TTC549 (cell line): ENCODE measurements around the gene TNIP1.

Experiments
- FAIRE-seq: peaks from 2 replicates; lab custom pipeline; 2012; peaks lifted over from hg19 to GRCh38; lab: Jason Lieb, UNC

The TNIP1 gene

DNA sequence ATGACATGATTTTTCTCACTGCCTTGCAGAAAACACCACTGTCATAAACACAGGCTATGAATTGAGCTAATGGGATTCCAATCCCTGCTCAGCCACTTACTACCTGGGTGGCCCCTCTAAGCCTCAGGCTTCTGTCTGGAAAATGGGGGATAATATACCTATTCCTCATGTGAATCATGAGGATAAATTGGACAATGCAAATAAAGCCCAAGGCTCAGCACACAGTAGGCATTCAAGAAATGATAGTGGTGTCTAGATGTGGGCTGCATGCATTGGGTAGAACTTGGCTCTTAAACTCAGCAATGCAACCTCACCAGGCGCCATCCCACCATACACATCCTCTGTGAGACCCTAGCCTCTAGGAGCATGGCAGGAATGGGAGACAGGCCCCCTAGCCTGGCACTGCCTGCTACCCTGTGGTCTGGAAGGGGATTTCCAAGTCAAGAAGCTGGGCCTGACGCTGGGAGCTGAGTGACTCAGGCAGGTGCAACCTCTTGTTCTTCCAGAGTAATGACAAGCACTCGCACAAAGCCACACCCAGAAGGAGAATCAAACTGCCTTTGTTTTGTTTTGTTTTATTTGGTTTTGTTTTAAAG, 2.3 kb upstream of the TNIP1 start:
- FAIRE-seq: no peak

DNA sequence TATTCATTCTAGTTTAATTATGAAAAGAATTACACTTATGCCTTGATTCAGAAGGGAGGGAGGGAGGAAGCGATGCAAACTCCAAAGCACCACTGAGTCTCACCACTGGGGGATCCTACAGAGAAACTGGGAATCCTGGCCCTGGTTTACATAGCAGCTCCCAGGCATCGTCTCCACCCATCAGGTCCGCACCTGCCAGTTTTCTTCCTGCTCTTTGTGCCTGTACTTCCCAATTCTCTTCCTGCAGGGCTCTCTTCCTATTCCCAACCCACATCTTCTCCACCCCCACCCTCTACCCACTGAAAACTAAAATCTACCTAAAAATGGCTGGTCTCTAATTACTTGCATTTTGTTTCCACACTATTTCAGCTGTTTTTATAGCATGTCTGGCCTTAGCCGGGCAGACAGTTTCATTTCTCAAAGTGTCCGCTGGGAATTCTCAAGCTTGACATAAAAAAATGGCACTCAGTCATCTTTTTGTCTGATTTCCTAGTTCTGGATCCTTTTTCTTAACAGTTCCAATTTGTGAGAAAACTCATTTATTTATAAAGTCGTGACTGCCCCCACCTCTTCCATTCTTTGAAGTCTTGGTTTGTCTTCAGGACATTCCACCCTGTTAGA, 1.6 kb upstream of the TNIP1 start:
- no peak for FAIRE-seq

DNA sequence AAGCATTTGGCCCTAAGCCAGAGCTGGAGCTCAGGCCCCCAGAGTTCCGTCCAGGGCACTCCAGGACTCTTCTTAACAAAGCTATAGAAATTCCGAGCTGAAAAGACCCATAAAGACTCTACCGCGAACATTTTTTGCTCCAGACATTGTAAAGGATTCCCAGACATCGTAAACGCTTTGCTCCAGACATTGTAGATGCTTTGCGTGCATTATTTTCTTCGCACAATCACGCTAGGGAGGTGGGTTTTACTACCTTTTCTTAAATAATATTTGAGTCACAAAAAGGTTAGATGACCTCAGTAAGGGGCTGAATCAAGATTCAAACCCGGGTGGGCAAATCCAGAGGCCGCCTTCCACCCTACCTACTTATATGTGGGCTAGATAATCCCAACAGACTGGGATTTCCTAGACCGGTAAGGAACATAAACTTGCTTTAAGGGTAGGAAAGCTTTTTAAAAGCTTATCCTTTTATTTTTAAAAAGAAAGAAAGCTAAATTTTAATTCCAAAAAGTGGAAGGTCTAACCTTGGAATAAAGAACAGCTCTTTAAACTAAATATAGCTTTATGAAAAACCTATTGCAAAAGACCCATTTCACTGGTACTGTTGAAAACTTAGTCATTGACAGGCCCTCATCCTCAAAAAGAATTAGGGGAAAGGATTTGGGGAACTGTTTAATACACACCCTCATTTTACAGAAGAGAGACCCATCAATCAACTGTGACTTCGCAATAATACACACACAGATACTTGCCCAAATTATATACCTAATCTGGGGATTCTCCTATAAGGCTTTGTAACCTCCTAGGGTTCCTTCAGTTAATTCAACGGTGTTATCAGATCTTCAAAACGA, 822 bp upstream of the TNIP1 start:
- FAIRE-seq: no peak

DNA sequence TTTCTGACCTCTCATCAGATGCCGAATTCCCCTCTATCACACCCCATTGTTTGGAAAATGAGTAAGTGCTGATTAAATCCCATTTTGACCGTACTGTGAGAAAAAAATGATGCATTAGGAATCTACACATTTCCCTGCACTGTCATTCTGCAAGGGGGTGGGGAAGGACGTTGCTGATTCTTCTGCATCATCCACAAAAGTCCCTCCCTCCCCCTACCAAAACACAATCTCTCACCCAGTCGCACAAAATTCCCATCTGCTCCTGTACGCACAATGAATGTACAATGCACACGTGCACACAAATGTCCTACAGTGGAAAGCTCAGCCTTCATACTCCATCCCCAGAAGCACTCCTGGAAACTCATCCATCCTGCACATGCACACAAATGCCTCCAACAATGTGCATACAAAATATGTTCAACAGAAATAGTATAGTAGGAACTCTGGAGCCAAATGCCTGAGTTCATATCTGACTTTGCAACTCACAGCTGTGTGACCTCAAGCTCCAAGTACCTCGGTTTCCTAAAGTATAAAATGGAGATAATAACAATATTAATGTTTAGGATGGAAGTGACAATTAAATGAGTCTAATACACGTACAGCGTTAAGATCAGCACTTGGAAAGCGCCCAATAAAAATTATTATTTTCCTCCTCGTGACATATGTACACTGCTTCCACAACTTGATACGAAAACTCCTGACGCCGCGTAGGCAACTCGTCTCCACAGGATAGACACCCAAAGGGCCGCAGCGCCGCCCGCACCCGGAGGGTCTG, 809 bp downstream of the TNIP1 start:
- no peak for FAIRE-seq

DNA sequence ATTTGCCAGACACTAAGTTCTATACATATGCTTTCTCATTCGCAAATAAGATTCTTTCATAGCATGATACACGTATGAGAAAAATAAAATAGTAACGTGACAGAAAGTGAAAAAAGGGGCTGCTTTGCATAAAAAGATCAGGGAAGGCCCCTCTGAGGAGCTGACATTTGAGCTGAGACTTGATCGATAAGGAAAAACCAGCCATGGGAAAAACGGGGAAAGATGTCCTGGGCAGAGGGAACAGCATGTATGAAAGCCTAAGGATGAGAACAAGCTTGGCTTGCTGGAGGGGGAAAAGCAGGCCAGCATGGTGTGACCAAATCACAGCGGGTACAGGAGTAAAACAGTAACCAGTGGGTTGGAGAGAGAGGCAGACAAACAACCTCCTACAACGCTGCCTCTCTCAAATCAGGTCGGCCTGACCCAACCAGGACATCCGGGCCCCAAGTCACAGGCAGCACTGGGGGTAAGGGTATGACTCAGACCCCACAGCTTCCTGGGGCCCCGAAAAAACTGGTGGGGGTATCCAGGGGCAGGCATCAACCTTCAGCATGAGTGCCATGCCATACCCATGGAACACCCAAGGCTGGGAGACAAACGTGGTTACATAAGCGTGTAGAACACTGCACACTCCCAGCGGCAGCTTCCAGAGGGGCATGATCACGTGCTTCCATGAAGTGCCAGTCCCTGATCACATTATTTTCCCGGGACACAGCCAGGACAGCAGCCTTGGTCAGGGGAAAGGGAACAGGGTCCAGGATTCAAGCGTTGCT, 2.2 kb downstream of the TNIP1 start:
- no peak for FAIRE-seq

DNA sequence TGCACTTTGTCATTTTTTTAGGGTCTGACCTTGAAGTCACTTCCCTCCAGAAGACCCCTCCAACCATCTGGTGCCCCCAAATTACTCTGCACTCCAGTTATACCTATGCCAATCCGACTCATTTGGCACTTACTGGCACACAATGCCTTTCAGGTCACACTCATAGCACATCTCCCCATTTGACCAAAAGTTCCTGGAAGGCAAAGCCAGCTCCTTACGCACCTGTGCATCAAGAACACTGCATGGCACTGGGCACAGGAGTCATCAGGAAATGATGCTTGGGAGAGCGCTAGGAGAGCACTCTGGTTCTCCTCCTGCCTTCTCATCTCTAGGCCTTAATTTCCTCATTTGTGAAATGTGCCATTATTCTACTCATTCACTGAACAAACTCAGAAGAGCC, 2.9 kb downstream of the TNIP1 start:
- FAIRE-seq: no peak

DNA sequence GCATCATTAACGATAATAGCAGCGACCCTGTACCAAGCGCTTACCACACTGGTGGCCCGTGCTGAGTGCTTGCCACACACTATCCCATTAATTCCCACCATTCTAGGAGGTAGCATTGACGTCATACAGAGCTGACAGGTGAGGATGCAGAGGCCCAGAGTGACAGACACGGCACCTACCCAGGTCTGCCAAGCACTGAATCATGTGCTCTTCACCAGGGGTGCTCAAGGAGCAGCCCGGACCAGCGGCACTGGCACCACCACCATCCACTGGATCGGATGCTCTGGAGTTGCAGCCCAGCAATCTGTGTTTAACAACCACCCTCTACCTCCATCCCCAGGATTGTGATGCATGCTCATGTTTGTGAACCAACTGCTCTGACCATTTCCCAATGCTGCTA, 3.4 kb downstream of the TNIP1 start:
- FAIRE-seq: no peak

DNA sequence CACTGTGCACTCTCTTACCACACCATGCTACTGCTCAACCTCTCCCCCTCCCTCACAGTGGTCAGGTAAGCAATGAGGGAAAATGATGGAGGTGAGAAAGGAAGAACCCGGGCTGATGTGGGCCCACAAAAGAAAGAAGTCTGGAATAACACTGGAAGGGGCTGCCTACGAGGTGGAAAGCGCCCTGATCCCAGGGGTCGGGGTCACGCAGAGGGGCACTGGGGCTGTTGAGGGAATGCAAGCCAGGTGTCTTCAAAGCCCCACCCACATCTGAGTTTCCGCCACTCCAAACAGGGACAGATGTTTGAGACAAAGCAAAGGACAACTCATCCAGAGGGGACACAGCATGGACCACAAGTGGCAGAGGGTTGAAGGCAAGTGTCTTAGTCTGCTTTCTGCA, 4.2 kb downstream of the TNIP1 start:
- no peak for FAIRE-seq

DNA sequence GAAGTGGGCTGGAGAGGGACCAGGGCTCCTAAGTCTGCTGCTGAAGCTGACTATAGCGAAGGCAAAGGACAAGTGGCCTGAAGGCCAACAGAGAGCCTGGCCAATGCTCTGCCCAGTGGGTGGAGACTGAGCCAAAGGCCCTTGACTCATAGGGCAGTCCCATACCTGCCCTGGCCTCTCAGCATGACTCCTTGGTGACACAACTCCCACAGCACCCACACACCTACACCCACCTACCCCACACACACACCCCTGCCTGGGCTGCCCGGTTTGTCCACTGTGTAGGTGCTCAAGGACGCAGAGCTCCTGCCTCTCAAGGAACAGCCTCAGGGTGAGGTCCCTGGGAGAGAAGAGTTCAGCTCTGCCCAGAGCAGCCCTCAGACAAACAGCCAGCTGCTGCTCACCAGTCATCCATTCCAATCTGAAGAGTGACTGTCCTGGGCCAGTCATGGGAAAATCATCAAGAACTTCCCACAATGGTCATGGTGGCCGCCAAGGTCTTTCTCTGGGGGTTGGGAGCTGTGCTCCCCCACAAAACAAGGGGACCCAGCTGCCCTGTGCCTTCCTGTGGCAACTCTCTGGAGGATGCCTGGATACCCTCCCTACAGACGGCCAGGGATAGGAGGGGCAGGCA, 5.0 kb downstream of the TNIP1 start:
- no peak for FAIRE-seq

DNA sequence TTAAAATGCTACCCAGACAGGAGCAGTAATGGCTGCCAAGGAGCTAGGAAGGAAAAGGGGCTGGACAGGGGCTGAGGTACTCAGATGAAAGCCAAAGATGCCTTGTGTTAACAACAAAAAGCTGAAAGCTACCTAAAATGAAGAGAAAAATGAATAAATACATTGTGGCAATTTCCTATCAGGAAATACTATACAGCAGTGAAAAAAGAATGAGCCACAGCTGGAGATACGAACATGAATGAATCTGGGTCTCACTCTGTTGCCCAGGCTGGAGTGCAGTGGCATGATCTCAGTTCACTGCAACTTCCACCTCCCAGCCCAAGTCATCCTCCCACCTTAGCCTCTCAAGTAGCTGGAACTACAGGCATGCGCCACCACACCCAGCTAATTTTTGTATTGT, 6.3 kb downstream of the TNIP1 start:
- no peak for FAIRE-seq

DNA sequence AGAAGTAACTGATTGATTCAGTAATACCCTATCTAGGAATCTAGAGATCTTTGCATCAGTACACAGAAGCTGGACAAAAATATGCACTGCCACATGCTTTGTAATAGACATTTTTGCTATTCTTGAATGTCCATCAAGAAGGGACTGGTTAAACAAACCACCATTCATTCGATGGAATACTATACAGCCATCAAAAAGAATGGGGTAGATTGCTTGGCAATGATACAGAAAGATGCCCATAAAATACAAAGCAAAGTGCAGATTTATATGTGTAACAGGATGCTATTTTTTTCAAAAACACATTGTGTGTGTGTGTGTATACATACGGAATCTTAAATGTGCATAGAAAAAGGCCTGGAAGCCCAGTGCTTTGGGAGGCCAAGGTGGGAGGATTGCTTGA, 7.6 kb downstream of the TNIP1 start:
- FAIRE-seq: no peak

DNA sequence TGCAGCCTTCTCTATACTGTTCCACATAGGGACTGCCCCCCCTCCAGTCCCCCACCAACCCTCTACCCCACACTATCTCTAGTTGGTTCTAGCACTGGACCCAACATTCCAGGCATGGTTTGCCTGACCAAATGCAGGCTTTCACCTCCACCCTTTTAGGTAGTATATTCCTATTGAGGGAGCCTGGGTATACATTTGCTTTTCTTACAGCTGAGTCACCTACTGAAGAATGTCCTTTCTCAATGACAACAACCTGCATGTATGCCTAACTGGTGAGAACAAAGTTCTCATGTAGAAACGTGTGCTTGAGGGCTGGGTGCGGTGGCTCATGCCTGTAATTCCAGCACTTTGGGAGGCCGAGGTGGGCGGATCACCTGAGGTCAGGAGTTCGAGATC, 8.2 kb downstream of the TNIP1 start:
- no peak for FAIRE-seq

DNA sequence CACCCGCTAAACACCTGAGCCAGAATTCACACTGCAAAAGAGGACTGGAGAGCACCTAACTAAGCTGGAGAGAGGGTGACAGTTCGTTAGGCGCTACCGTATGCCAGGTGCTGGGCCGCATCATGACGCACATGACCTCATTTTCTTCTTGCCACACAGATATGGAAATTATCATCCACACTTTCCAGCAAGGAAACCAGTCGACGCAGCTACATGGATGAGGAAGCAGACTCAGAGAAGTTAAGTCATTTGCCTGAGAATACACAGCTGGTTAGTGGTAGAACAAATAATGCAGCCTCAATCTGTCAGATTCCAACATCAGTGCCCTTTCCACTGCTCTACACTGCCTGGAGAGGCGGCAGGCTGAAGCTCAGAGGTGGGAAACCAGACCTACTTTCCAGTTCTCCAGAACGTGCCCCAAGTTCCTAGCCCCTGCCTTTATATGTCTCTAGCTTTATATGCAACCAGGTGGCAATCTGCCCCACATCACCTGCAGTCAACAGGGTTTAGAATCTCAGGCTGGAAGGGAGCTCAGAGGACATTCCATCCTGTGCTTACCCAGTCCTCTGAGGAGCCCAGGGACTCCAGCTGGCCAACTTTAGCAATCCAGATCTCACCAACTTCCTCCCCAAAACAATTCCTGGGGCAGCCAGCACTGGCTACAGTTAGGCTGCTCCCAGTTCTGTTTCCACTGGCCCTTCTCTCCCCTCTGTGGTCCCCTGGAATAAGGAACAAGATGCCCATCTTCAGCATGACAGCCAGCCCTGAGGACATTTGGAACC, 8.8 kb downstream of the TNIP1 start:
- no peak for FAIRE-seq

DNA sequence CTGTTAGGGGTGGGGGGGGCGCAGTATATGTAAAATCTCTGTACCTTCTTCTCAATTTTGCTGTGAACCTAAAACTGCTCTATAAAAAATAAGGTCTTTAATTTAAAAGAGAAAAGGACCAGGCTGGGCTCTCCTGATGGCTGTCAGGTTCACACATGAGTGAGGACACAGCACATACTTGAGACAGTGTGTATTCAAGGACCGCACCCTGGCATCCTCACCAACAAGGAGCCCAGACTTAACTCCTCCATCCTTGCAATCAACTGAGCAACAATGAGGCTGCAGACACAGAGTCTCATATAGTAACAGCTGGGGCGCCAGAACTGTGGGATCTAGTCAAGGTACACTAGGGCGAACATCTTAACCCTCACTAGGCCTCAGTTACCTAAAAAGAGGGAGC, 9.8 kb downstream of the TNIP1 start:
- no peak for FAIRE-seq

DNA sequence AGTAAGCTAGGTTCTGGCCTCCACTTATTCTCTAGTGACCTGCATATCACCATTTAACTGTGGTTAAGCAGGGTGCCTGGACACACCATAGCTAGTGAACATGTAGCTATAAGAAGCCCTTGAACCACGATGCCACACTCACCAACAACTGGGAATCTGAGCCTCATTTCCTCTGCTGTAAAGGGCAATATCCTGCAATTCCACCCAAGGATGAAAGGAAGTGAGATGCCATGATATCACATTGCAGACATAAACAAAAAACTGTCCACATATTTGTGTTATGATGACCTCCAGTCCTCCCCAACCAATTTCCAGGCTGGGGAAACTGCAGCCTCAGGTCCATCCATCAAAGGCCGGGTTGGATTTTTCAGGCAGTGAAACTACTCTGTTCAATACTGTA, 10.4 kb downstream of the TNIP1 start:
- FAIRE-seq: no peak

DNA sequence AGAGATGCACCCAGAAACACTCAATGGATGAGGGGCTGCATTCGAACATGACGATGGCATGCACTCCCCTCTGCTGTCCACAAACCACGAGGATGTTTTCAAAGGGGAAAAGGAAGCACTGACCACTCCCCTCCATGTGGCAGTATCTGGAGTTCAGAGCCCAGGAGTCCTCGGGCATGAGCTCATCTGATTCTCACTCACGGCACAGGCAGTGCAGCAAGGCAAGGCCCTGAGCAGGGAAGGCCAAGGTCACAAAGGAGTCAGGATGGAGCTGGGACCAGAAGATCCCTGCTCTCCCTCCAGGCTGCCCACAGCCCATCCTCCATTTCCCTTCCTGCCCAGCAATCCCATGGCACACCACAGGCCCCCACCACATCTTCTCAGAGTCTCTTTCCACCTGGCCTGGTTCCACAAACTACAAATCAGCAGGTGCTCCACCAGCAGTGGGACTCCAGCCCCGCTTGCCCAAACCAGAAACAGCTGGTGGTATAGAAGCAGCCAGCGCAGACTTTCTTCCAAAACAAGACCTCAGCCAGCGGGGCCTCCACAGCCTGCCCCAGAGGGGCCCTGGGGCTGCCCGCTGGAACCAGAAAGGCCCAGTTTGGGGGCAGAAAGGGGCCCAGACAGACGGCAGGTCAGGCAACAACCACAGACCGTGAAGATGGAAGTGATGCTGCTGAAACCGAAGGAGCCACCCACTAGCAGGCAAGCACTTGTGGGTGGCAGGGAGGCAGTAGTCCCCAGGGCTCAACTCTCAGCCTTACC, 12.2 kb downstream of the TNIP1 start:
- no peak for FAIRE-seq

DNA sequence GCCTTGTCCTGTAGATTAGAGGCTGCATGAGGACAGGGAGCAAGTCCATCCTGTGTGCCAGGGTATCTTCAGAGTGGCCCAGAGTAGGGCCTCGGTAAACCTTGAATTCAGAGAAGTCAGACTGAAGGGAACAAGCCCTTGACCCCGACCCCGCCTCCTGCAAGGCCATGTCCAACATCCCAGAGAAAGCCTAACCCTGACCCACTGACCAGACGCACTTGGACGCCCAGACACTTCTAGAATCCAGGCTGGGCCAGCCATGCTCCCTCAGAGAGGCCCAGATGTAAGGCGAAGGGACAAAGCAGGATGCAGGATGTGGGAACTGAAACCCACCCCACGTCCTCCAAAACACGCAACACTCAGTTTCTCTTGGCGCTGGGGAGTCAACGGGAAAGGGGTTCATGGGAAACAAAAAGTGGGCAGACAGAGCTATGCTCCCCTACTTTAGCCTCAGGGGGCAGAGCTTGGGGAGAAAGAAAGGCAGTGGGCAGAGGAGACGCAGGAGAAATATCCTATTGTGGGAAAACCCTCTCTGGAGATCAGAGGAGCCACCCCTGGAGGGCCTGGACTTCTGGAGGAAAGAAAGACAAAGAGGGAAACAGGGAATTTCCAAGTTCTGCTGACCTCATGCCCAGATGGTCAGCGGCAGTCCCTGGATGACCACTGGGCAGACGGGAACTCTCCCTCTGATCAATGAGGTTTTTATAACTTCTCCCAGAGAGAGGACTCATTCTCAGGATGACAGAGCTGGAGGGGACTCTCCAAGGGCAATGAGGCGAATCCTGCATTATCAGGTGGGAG, 13.0 kb downstream of the TNIP1 start:
- no peak for FAIRE-seq

DNA sequence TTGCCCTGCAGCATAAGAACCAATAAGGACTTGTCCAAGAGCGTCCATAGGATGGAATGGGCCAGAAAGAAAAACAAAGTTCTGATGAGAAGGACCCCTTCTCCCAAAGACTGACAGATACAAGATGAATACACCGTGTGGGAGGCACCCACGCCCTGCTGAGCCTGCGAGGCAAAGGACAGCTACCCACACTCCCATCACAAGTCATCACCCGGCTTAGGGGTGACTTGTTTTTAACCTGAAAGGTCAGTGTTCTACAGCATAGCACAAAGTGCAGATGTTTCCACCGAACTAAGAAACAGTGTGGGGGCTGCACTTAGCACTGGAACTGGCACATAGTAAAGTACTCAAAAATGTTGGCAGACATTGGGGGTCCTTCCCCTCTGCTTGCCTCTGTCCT, 13.9 kb downstream of the TNIP1 start:
- no peak for FAIRE-seq

DNA sequence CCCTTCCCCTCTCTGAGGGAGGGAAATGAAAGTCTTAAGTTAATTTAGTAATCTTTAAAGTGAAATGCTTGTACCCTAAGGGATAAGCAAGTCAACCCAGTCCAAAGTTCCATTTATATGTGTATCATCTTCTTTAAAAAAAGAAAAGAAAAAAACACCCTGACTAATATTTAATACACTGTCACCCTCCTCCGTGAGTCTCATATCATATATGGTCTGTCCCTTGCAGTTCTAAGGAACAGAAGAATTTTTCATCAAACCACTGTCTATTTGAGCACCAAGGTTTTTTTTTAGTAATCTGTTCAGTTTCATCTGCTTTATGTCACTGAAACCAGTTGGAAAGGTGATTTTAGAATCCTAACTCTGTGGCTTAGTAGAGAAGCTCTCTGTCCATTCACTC, 15.2 kb downstream of the TNIP1 start:
- no peak for FAIRE-seq
